ENCODE data around the gene IKZF2. TPM values are rescaled to one million over a fixed set of nuclear protein-coding genes. Genes with fewer than 3 reads are reported as not detected.

The IKZF2 gene
- total RNA-seq, 1 donor: 15.1 TPM

- no peak overlapping the region for H3K4me3 ChIP-seq (ENCODE audit: low read depth, low read length)
- TF ChIP-seq CTCF (IDR thresholded peaks at IDR 0.05; ENCODE audit: insufficient read depth, low read depth, low read length): no peak
- no peak for DNase-seq (ENCODE audit: low read depth)
These were observed 190.2 kb downstream of the IKZF2 start for GRCh38 chr2:212961255-212961654.

GRCh38 chr2:212960336-212960735 lies 191.1 kb downstream of the IKZF2 start:
- no peak overlapping the region for H3K4me3 ChIP-seq (ENCODE audit: low read depth, low read length)
- no peak for DNase-seq (ENCODE audit: low read depth)
- no peak for TF ChIP-seq CTCF (IDR thresholded peaks at IDR 0.05; ENCODE audit: insufficient read depth, low read depth, low read length)

- H3K4me3 ChIP-seq (ENCODE audit: low read depth, low read length): no peak overlapping the region
- no peak for TF ChIP-seq CTCF (IDR thresholded peaks at IDR 0.05; ENCODE audit: insufficient read depth, low read depth, low read length)
- DNase-seq (ENCODE audit: low read depth): no peak
These were observed 191.8 kb downstream of the IKZF2 start for GRCh38 chr2:212959471-212960117.

GRCh38 chr2:212958757-212959295 lies 192.6 kb downstream of the IKZF2 start:
- no peak for TF ChIP-seq CTCF (IDR thresholded peaks at IDR 0.05; ENCODE audit: insufficient read depth, low read depth, low read length)
- peak; percentile 52 for DNase-seq (ENCODE audit: low read depth)
- no peak overlapping the region for H3K4me3 ChIP-seq (ENCODE audit: low read depth, low read length)

GRCh38 chr2:212958133-212958532 lies 193.3 kb downstream of the IKZF2 start:
- no peak overlapping the region for H3K4me3 ChIP-seq (ENCODE audit: low read depth, low read length)
- DNase-seq (ENCODE audit: low read depth): no peak
- TF ChIP-seq CTCF (IDR thresholded peaks at IDR 0.05; ENCODE audit: insufficient read depth, low read depth, low read length): no peak

GRCh38 chr2:212957624-212958023 lies 193.8 kb downstream of the IKZF2 start:
- no peak for DNase-seq (ENCODE audit: low read depth)
- TF ChIP-seq CTCF (IDR thresholded peaks at IDR 0.05; ENCODE audit: insufficient read depth, low read depth, low read length): no peak
- H3K4me3 ChIP-seq (ENCODE audit: low read depth, low read length): no peak overlapping the region
